ENCODE data around the gene SYF2.
A peak's percentile ranks its signal among the peaks of the same experiment; 100 is the strongest.
"Not testable (repeated sequence)": the region's sequence is repeated elsewhere in the genome, so short reads cannot be mapped to it uniquely, and the experiment has no call there.

SYF2 gene

DNA sequence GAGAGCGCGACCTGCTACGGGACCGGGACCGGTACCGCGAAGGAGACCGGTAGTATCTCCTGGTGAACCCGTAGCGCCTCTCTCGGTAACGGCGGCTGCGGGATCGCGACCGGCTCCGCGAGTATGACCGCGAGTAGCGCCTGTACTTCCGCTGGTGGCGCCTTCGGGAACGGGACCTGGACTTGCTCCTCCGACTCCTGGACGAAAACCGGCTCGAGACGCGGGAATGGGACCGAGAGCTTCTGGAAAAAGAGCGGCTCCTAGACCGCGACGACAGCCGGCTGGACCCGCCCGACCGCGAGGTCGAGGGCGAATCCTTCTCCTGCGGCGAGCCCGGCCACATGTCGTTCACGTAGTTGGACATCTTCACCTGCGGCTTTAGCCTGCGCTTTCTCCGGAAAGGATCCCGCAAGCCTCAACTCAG lies 14.3 kb upstream of the SYF2 start:
- DNase-seq (ENCODE audit: low read depth, low spot score), result peak; percentile 44

DNA sequence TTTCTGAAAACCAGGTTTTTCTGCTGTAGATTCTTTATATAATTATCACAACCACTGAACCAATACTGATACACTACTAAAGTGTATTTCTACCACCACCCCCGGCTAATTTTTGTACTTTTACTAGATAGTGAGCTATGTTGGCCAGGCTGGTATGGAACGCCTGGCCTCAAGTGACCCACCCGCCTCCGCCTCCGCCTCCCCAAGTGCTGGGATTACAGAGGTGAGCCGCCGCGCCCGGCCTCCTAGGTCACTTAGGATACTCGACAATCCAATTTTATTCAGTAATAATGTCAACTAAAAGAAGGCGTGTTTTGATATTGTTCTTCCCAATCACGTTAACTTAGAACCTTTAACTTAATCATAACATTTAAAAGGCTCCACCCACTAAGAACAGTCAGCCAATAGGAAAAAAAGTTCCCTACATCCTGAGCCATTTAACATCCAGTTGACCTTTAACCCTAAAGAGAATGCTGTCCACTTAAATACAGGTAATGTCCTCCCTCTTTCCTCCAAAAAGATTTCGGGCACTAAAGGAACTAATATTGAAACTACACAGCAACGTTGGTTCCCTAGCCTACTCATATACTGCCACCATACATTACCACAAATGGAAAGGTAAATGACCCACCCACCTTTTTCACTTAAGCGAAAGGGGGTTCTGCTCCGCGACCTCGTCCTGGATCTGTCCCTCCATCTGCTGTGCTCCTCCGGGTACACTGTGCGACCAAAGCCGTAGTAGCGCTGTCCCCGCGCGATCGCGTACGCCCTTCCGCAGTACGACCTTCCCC lies 13.7 kb upstream of the SYF2 start:
- DNase-seq (ENCODE audit: low read depth, low spot score), result no peak

DNA sequence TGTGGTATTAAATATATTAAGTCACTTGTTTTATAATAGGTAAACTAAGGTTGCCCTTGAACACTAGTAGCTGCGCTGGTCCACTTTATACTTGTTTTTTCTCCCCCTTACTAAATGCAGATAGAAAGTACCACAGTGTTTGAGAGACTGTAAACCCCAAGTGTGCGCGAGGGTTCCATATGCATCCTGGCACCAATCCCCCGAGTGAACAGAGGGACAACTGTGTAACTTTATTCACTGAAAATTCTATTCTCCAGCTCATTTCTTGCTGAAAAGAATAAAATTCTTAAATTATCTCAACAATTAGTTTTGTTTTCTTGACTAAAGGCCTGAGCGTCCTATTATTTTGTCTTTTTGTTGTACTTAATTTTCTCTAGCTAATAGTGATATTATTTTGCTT lies 13.1 kb upstream of the SYF2 start:
- no peak for DNase-seq (ENCODE audit: low read depth, low spot score)

DNA sequence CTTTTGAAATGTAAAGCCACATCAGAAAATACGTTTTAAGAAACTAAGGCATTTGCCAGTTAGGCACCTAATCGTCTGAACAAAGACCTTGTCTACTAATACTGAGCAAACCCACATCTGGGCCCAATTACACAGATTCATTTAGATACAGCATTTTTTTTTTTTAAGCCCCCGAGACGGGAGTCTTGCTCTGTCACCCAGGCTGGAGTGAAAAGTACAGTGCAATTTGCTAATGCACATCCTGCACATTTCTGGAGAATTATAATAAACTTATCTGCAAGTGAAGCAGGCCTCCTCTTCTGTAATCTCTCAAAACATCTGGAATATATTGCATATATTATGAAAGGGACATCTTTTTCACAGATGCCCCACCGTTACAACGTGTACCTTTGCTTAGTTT lies 11.6 kb upstream of the SYF2 start:
- no peak for DNase-seq (ENCODE audit: low read depth, low spot score)

DNA sequence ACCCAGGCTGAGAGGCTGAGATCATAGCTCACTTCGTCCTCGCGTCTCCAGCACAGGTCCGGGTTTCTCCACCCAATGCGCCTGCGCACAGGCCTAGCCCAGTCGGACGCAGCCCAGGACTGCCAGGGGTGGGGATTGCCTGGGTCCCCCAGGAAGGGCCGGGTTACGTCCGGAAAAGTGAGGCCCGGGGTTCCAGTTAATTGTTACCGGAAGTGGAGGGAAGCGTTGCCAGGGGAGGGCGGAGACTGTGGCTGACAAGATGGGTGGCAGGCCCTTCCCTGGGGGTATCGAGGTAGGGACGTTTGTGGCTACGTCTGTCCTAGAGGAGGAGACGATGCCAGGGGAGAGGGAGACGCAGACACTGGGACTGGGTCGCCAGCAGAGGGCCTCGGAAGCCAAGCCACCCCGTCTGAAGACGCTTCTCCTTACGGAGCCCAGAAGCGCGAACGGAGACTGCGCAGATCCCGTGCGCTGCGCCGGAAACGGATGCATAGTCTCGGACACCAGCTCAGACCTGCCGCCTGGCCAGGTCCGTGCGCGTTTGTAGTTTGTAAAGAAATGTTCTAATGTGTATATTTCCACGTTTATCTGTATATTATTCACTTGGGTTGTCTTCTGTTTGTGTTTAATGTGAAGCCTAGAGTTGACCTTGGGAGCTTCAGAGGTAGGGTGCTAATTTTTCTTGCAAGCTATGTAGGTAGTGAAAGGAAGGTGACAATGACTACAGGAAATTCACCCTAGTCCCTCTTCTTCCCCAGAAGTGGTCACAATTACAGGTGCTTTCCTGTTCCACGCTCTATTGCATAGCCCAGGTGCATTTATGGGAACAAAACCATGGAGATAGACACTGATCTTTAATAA lies 7.6 kb upstream of the SYF2 start:
- peak; percentile 93 for DNase-seq (ENCODE audit: low read depth, low spot score)

DNA sequence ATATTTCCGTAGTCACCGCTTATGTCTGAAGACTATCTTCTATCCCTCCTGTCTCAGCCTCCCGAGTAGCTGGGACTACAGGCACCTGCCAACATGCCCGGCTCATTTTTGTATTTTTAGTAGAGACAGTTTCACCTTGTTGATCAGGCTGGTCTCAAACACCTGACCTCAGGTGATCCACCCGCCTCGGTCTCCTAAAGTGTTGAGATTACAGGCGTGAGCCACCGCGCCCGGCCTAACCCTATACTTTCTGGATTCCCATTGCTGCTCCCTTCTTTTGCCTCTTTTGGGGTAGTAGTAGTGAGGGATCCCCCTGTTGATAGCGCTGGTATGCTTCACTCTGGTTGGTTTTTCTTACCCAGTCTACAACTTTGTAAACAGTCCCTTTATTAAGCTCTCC lies 5.7 kb upstream of the SYF2 start:
- no peak for DNase-seq (ENCODE audit: low read depth, low spot score)

DNA sequence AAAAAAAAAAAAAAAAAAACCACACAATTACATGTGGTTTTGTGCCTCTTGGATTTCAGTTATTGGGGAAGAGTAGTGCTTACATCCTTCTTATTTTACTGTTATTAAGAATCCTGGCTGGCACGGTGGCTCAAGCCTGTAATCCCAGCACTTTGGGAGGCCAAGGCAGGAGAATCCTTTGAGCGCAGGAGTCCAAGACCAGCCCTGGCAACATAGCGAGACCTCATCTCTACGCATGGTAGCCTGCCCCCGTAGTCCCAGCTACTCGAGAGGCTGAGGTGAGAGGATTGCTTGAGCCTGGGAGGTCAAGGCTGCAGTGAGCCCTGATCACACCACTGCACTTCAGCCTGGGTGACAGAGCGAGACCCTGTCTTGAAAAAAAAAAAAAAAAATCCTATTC lies 4.0 kb upstream of the SYF2 start:
- not testable (repeated sequence) for DNase-seq (ENCODE audit: low read depth, low spot score)

DNA sequence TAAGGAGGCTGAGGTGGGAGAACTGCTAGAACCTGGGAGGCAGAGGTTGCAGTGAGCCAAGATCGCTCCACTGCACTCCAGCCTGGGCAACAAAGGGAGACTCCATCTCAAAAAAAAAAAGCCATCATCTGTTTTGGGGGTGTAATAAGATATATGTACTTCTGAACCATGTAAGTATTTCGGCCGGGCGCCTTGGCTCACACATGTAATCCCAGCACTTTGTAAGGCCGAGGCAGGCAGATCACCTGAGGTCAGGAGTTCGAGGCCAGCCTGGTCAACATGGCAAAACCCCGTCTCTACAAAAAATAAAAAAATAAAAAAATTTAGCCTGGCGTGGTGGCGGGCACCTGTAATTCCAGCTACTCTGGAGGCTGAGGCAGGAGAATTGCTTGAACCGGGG lies 3.1 kb upstream of the SYF2 start:
- DNase-seq (ENCODE audit: low read depth, low spot score), result not testable (repeated sequence)

DNA sequence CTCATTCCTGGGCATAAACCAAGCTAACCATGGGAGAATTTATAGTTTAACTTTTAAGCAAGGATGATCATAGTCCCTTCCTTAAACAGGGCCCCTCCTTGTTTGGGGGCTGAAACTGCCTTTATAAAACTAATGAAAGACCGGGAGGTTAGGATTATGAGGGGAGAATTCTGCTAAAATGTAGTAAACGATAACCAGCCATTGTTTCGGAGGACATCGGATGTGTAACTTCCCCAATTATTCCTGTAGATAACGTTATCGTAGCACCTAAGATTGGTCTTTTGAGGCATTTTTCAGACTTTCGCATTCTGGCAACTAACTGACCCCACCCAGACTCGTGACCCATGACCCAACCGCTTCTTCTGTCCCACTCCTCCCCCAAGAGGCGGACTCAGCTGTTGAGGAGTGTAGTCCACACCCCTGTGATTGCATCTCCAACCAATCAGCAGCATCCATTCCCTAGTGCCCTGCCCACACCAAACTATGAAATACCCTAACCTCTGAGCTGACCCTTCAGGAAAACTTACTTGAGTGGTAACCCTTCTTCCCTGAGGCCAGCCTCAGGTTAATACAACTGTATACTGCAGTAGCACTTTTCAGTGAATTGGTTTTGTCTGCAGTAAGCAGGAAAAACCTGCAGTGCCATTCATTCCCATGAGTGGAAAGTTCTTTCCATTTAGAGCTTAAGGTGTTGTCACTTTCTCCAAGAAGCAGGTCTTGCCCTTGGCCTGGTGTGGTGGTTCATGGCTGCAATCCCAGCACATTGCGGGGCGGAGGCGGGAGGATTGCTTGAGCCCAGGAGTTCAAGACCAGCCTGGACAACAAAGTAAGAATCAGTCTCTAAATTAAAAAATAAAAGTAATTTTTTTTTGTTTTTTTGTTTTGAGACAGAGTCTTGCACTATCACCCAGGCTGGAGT lies 823 bp upstream of the SYF2 start:
- peak; percentile 85 for DNase-seq (ENCODE audit: low read depth, low spot score)

DNA sequence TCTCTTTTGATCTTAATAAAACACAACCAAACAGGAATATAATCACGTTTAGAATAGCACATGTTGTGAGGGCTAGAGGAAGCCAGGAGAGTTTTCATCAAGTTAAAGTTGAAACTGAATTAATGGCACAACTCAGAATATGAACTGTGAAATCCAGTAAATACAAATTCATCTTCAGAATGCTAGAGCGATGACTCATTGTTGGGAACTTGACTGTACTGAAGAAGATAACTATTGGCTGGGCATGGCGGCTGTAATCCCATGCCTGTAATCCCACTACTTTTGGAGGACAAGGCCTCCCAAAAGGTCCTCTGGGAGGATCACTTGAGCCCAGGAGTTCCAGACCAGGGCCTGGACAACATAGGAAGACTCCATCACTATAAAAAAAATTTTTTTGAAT lies 8.8 kb downstream of the SYF2 start:
- DNase-seq (ENCODE audit: low read depth, low spot score), result no peak

DNA sequence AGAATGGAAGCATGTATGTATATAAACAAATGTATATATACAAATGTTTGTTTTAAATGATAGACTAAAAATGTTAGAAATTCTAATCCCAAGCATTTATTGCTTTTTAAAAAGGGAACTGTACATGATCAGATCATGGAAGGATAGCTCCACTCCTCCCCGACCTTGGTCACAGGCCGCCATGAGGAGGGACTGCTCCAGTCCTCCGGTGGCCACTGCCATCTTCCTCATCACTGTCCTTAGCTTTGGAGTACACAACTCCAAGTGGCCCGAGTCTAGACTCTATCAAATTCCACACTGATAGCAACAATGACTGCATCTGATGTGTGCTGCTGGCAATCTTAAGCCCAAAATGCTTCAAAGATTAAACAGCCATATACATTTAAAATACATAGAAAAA lies 9.7 kb downstream of the SYF2 start:
- no peak for DNase-seq (ENCODE audit: low read depth, low spot score)

DNA sequence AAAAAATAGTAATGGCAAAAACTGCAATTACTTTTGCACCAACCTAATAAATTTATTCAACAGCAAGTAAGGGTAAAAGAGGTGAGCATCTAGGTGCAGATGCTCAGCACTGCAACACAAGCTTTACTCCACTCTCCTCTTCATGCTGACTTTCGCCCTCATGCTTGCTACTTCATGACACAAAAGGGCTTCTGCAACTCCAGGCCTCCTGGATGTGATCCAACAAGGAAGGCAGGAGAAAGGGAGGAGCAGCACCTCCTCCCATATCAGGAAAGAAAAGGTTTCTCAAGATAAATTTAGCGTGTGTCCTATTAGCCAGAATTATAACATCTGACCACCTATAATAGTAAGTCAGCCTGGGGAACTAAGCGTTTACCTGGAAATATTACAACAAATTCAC lies 11.6 kb downstream of the SYF2 start:
- no peak for DNase-seq (ENCODE audit: low read depth, low spot score)

DNA sequence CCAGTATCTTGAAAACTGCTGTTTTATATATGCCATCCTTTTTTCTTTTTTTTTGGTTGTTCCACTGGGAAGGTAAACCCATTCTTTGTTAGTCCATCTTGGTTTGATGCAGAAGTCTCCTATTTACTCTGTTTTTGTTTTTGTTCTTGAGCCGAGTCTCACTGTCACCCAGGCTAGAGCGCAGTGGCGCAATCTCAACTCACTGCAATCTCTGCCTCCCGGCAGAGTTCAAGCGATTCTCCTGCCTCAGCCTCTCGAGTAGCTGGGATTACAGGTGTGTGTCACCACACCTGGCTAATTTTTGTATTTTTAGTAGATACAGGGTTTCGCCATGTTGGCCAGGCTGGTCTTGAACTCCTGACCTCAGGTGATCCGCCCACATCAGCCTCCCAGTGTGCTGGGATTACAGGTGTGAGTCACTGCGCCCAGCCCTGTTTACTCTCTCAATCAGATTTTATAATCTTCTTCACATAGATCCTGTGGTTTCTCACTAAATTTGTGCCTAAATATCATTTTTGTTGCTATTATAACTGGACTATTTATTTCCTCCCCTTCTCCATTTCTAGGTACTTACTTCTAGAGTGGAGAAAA lies 12.5 kb downstream of the SYF2 start:
- DNase-seq (ENCODE audit: low read depth, low spot score), result no peak

DNA sequence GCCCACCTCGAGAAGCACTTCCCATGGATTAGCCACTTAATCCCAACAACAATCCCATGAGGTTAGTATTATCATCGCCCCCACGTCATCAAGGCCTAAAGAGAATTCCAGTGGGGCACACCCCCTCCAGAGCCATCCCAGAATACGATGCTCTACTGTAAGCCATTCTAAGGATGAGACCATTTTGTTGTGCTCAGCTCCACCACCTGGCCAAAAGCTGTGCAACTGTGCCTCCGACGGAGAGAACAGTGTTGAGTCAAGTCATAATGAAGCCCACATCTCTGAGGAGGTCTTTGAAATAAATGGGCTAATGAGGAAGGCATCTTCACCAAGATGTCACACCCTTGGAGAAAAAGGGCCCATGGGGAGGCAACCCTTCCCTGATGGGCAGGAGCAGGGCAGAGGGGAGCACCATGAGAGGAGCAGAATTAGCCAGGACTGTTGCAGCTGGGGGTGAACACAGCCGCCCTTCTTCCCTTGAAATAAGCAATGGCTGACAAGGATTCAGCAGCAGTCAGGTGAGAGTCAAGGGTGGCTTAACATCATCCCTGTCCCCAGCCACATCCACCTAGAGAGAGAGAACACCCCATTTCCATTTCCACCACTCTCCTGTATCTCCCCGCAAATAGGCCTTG lies 14.6 kb downstream of the SYF2 start:
- no peak for DNase-seq (ENCODE audit: low read depth, low spot score)

DNA sequence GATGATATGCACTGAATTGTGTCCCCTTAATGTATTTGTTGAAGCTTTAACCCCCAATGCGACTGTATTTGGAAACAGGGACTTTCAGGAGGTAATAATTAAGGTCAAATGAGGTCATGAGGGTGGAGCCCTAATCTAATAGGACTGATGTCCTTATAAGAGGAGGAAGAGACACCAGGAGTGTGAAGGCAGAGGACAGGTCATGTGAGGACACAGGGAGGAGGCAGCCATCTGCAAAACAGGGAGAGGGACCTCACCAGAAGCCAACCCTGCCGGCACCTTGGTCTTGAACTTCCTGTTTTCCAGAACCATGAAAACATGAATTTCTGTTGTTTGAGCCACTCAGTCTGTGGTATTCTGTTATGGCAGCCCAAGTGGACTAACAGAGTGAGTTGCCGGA lies 15.3 kb downstream of the SYF2 start:
- DNase-seq (ENCODE audit: low read depth, low spot score), result no peak

DNA sequence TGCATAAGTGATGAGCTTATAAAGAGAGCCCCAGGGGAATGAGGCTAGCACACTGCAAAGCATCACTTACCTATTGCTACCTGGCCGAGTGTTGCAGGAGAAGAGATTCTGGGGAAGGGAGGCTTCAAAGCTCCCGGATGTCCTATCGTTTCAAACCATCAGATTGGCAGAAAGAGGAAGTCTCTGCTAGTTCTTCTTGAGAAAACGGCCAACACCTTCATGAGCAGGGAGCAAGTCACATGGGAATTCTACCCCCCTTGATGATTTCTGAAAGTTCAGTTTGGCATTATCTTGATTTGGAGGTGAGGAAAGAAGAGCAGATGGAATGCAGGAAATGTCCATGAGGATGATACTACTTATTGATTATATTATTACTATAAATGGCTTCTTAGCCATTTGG lies 16.2 kb downstream of the SYF2 start:
- DNase-seq (ENCODE audit: low read depth, low spot score), result no peak

DNA sequence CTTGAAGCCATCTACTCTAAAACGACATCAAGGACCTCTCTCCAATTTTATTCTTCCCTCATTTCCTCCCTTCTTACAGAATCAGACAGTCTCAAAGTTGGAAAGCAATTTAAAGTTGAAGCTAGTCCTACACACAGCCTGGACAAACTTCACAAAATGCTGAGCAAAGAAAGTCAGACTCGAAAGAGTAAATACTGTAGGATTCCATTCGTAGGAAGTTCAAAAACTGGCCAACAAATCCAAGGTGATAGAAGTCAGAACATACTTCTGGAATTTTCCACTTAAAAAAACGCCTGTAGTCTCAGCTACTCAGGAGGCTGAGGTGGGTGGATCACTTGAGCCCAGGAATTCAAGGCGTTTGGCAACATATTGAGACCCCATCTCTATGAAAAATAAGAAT lies 19.6 kb downstream of the SYF2 start:
- no peak for DNase-seq (ENCODE audit: low read depth, low spot score)

DNA sequence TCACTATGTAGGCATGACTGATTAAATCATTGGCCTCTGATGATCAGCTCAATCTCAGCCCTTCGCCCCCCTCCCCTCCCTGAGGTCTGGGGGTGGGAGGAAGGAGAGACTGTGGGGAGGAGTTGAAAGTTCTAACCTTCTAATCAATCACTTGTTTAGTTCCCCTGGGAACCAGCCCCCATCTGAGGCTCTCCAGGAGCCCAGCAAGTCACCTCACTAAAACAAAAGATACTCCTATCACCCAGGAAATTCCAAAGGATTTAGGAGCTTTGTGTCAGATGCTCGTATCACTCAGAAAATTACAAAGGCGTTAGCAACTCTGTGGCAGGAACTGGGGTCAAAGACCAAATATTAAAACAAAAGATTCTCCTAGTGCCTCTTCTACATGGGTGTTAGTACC lies 21.6 kb downstream of the SYF2 start:
- no peak for DNase-seq (ENCODE audit: low read depth, low spot score)

DNA sequence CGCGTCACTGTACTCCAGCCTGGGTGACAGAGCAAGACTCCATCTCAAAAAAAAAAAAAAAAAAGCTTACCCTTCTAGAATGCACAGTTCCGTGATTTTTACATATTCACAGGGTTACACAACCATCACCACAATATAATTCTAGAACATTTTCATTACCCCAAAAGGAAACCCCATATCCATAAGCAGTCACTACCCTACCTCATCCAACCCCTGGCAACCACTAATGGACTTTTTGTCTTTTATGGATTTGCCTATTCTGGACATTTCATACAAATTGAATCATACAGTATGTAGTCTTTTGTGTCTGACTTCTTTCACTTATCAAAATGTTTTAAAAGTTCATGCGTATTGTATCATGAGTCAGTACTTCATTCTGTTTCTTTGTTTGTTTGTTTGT lies 22.8 kb downstream of the SYF2 start:
- no peak for DNase-seq (ENCODE audit: low read depth, low spot score)

DNA sequence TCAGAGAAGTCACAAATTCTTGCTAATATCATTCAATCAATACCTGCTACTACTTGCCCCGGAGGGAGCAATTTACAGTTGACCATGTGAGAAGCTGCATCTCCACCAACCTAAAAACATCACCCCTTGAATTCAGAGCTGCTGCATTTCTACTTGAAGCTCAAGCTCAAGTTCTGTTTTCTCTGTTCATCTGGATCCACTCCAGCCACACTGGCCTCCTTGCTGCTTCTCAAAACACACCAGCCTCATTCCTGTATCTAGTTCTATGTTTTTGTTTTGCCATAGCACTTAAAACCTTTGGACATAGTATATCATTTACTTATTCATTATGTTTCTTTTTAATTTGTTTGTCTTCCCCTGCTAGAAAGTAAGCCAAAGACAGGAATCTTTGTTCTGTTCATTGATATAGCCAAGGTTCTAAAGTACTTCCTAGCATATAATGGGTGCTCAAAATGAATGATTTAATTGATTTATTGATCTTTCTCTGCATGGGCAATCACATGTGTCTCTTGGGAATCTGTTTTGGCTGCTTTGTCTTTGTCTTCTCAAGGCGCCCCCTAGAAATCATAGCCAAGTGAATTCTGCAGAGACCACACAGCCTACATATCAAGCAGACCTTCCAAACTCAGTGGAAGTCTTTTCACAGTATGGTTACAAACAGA lies 23.6 kb downstream of the SYF2 start:
- no peak for DNase-seq (ENCODE audit: low read depth, low spot score)

DNA sequence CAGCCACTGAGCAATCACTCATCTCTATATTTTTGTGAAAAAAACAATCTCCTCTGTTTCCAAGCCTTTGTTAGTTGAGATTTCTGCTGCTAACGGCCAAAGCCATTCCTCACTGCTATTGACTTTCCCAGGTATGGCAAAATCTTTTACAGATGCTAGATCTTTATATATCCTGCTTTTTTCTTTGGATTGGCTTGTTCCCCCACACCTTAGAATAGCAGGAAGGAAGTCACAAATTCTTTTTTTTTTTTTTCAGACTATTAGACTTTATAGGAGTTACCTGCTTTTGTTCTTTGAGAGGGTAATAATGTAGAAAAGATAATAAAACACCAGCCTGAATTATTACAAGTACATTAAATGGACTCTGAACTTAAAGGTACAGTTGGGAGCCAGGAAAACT lies 24.2 kb downstream of the SYF2 start:
- DNase-seq (ENCODE audit: low read depth, low spot score), result no peak
